A549 treated with GW870086 at 1 μM for 4 hours (cell line): ENCODE data around the gene YWHAB. TPM values are rescaled to one million over a fixed set of nuclear protein-coding genes. Genes with fewer than 3 reads are reported as not detected.

Source experiments
- total RNA-seq: library from RNA; stranded (reverse); fragments of 200-300 nt; extraction: Qiagen RNA extraction; gene quantifications from 5 replicates; pipeline ENCODE4 v1.2.3, GENCODE V29; 2022; ENCODE audit warnings: low read depth

YWHAB gene
- total RNA-seq = 191 to 203 TPM (median 202 TPM) in 5 replicates

DNA sequence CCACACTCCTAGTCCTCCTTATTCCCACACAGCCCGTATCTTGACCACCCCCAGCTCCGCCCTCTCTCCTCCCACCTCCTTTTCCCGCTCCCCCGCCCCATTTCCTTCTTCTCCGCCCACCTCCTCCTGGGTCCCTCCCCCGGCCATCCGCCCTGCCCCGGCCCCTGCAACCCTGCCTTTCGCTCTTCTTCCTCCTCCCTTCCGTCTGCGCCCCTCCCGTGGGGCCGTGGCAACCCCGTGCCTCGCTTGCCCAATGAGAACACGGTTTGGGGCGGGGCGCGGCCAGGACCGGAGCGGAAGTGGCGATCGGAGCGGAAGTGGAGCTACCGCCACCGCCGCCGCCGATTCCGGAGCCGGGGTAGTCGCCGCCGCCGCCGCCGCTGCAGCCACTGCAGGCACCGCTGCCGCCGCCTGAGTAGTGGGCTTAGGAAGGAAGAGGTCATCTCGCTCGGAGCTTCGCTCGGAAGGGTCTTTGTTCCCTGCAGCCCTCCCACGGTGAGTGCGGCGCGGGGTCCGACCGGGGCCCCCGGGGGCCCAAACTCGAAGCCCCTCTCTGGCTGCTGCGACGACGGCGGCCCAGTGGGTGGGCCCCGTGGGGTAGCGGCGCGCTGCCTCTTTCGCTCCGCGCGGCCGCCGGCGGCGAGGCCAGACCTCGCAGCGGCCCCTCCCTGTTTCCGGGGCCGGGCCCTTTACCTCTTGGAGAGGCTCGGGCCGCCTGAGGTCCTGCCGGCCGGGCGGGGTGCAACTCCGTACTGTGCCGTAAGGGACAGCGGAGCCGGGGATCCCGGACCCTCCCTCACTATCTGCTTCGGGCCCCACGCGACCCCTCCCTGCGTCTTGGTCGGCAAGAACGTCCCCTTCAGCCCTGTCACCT lies at the start of gene YWHAB:
YWHAB (plus strand) TSS at position 314 of the 874 bp plus-strand sequence. CDS start 15,829 bp downstream, outside the sequence.

DNA sequence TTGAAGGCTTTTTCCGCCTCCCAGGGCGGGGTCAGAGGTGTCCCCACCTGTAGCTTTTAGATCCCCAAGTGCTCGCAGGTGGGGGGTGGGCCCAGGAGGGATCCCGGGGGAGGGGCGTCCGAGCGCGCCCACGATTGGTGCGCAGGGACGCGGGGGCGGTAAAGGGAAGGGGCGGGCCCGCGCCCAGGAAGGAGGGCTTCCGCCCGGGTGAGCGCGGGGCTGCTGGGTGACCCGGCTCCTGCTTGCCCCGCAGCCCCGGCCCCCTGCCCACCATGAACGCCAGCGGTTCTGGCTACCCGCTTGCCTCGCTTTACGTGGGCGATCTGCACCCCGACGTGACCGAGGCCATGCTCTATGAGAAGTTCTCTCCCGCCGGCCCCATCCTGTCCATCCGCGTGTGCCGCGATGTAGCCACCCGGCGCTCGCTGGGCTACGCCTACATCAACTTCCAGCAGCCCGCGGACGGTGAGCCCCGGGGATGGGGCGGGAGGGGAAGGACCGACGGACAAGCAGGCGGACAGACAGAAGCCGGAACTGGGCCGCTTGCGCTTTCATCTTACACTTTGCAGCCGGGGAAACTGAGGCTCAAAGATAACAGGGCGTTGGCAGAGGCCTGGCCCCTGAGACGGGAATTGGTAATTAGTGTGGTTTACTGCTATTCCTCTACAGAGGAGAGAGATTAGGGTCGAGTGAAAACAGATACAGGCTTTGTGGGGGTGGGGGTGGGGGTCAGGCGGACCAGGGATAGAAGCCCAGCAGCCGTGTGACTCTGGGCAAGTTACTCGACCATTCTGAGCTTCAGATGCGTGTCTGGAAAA lies 24.6 kb downstream of the YWHAB start, which contains the start of gene PABPC1L:
PABPC1L (plus strand) TSS at position 189 of the 818 bp plus-strand sequence; CDS start at position 273, 84 bp downstream.

Other genes starting within 250 kb of the YWHAB start
- gene ADA, start 234.0 kb upstream of the YWHAB start, total RNA-seq = 50.5 to 64.6 TPM (median 58.9 TPM) in 5 replicates
- 24.2 to 35.6 TPM (median 26.0 TPM) in 5 replicates for gene CCN5, start 170.3 kb upstream of the YWHAB start, total RNA-seq
- gene KCNK15, start 139.8 kb upstream of the YWHAB start, total RNA-seq = 0.32 to 0.75 TPM (median 0.60 TPM) in 5 replicates
- gene RIMS4, start 75.2 kb upstream of the YWHAB start, total RNA-seq = 1.3 to 2.0 TPM (median 1.6 TPM) in 5 replicates
- 12.7 to 16.3 TPM (median 14.8 TPM) in 5 replicates for gene PABPC1L, start 24.4 kb downstream of the YWHAB start, total RNA-seq
- gene TOMM34, start 74.7 kb downstream of the YWHAB start, total RNA-seq = 41.0 to 48.1 TPM (median 42.3 TPM) in 5 replicates
- 11.1 to 14.8 TPM (median 14.0 TPM) in 5 replicates for gene STK4, start 80.8 kb downstream of the YWHAB start, total RNA-seq
- gene KCNS1, start 215.4 kb downstream of the YWHAB start, total RNA-seq = not detected in 5 replicates
- gene WFDC5, start 229.5 kb downstream of the YWHAB start, total RNA-seq = not detected in 5 replicates
- gene WFDC12, start 238.8 kb downstream of the YWHAB start, total RNA-seq = not detected in 5 replicates